Glomerular visceral epithelial cell (primary cell): ENCODE results near the gene KCNIP4.

Experiments
- DNase-seq: peaks from one replicate; pipeline ENCODE4 v3.0.0-alpha.2; 2016; ENCODE audit errors: extremely low spot score

KCNIP4 gene

GRCh38 chr4:21901281-21901680, 47.3 kb downstream of the KCNIP4 start:
- no peak for DNase-seq

GRCh38 chr4:21900211-21900610, 48.4 kb downstream of the KCNIP4 start:
- DNase-seq = no peak

GRCh38 chr4:21898101-21898500, 50.5 kb downstream of the KCNIP4 start:
- no peak for DNase-seq

- no peak for DNase-seq
These were observed 51.8 kb downstream of the KCNIP4 start for GRCh38 chr4:21896767-21897166.

DNA sequence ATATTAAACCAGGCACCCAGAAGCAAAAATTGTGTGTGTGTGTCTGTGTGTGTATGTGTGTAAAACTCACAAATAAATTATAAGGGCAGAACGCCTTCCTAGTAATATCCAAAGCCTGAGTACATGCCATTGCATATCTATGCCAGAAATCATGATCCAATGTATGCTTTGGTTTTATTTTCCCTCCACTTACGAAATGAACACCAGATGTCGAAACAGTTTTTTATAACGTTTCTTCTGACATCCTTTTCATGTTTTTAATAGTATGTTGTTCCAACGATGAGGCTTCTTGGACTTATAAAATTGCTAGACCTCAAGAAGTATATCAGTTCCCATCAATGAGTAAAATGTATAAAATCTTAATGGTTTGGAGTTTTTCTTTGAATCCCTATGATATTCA, 55.4 kb downstream of the KCNIP4 start:
- no peak for DNase-seq

GRCh38 chr4:21890231-21890630, 58.3 kb downstream of the KCNIP4 start:
- no peak for DNase-seq

- peak; percentile 75 for DNase-seq
These were observed 60.2 kb downstream of the KCNIP4 start for GRCh38 chr4:21888195-21888976.

GRCh38 chr4:21887481-21887880, 61.1 kb downstream of the KCNIP4 start:
- DNase-seq = no peak

GRCh38 chr4:21885770-21886169, 62.8 kb downstream of the KCNIP4 start:
- DNase-seq = no peak

DNA sequence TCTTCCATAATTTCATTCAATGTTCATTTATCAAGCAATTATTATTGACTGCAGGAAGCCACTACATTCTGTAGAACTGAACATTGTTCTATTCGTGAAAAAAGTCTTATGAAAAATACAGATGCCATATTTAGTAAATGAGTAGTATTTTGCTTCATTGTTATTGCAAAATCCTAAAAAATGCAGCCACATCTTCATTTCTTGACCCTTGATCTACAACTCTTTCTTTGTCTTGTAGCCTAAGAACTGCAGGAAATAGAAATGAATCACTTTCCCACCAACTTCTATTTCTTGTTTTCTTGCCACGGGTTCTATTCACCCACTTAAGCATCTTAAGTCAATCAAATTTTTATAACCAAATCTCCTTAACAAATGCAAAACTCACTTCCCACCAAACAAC, 63.3 kb downstream of the KCNIP4 start:
- DNase-seq = no peak

DNA sequence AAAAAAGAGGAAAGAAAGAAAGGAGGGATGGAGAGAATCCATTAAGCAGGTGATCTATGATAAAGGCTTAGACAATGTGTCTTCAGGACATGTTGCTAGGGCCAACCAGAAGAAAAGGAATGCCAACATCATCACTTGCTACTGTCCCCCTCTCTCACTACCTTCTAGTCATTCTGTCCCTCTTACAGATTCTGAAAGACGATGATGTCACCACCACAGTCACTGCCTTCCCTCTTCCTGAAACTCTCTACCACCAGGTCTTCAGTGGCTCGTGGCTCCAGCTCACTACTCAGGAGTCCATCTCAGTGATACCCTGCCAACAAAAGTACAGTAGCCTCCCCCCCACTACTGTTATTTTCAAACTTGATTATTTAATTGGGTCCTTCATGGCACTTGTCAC, 64.0 kb downstream of the KCNIP4 start:
- no peak for DNase-seq

DNA sequence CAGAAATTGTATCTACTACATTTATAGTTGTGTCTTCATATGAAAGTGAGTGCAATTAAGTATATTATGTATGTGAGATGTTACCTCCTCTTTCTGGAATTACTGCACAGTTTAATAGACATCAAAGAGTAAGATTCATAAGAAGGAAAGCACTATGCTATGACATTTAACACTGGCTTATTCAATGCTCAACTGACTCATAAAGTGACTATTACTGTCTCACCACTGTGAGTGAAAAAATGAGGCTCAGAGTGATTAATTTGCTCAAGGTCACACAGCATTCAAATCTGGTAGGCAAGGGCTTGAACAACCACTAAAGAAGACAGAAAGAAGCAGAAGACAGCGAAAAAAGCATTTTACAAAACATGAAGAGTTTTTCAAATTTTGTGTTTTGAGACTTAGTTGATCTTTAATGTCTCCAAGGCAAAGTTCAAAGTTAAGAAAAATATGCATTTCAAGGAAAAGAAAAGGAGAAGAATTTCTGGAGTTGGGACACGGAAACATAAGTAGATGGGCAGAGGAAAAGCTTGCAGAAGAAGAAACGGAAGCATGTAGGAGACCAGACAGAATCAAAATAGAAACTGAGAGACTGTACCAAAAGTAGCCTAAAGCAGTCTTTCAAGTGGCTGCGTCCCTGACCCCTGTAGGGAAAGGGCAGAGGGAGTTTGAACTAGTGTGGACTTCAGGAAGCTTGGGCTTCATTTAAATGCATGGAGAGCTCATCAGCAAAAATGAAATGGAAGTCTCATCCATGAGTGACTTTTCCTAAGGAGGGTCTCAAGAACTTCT, 66.3 kb downstream of the KCNIP4 start:
- DNase-seq = no peak

DNA sequence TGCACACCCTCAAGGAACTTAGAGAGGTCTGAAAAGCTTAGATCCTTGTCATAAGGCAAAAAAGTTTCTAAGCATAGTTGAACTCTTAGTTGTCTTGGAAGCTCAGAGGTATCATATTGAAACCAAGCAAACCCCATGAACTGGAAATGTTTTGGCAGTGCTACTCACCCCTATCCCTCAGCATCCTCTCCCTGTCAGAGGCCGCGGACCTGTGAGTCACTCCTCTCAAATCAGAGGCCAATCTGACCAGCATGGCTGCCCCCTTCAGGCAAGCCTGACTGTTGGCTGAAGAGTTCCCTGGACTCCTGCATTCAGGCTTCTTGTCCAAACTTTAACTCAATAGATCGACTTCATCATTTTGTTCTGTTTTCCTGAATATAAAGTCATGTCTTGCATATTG, 69.4 kb downstream of the KCNIP4 start:
- DNase-seq = peak; percentile 15

- DNase-seq = no peak
These were observed 71.9 kb downstream of the KCNIP4 start for GRCh38 chr4:21876711-21877110.

- no peak for DNase-seq
These were observed 75.4 kb downstream of the KCNIP4 start for GRCh38 chr4:21873145-21873544.

- DNase-seq = no peak
These were observed 76.5 kb downstream of the KCNIP4 start for GRCh38 chr4:21872101-21872500.

GRCh38 chr4:21869978-21870745, 78.4 kb downstream of the KCNIP4 start:
- no peak for DNase-seq

- DNase-seq = no peak
These were observed 83.9 kb downstream of the KCNIP4 start for GRCh38 chr4:21864686-21865085.

DNA sequence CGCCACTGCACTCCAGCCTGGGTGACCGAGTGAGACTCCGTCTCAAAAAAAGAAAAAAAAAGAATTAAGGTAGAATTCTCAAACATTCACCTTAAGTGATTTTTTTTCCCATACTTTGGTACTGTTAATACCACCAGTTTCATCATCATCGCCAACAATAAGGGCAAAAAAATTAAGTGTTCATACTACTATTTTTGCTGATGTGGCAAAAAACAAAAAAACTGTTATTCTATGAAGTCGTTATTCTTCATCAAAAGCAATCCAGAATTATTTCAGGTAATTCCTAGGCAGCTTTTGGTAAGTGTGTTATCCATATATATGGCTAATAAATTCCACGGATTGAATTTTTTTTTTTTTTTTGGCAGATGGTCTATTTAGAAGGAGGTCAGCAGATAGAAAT, 85.7 kb downstream of the KCNIP4 start:
- no peak for DNase-seq

GRCh38 chr4:21858971-21859370, 89.6 kb downstream of the KCNIP4 start:
- no peak for DNase-seq

GRCh38 chr4:21856754-21857153, 91.8 kb downstream of the KCNIP4 start:
- no peak for DNase-seq

DNA sequence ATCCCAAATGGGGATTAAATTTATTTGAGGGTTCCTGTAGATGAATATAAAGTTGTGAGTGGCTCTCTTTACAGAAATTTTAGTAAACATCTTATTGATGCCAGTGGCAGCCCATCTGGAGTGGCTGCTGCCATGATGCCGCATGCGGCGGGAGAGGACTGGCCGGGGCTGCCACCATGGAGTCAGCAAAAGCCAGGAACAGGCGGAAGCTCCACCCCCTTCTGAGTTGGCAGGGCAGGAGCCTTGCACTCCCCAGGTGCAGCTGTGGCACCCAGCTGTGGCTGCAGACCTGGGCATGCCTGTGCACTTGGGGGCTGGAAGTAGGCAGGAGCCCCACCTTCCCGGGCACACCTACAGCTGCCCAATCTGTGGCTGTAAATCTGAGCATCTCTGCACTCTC, 92.3 kb downstream of the KCNIP4 start:
- DNase-seq = no peak

DNA sequence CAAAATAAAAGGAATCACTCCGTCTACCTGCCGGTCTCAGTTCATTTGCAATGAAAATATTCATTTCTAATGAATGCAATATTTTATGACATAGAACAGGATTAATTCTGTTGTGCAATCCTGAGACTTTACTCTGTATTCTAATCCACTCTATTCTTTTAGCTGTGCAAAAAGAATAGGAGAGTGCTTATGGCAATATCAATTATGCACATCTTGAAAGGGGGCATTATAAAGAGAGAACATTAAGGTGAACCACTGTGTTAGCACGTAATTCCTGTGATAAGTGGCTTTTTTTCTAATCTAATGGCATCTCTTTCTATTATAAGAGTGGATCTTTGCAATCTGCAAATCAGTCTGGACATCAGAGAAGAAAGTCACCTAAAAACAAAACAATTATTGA, 99.5 kb downstream of the KCNIP4 start:
- no peak for DNase-seq
